GM23248 (cell line): ENCODE data around the gene TAF3.

Source experiments
- EZH2 ChIP-seq: fragments of 200-600 bp; sonication (generic); IDR thresholded peaks from 2 replicates; pipeline ENCODE4 v1.6.1; 2018; ENCODE audit warnings: antibody characterized with exemption, mild to moderate bottlenecking; ENCODE audit not compliant: insufficient read depth, poor library complexity, severe bottlenecking
- EZH2phosphoT487 ChIP-seq: fragments of 200-600 bp; sonication (generic); IDR thresholded peaks from 2 replicates; pipeline ENCODE4 v1.6.1; 2018; ENCODE audit warnings: antibody characterized with exemption, moderate library complexity, mild to moderate bottlenecking, low read depth; ENCODE audit not compliant: insufficient read depth

DNA sequence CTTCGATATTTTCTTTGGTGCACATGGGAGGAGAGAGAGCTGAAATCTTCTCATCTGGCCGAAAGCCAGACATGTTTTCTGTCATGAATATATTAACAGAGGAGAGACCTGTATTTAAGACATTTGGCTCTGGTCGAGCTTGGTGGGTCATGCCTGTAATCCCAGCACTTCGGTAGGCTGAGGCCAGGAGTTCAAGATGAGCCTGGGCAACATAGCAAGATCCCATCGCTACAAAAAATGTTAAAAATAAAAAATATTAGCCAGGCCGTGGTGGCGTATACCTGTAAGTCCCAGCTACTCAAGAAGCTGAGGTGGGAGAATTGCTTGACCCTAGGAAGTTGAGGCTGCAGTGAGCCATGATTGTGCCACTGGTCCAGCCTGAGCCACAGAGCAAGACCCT lies 214.3 kb downstream of the TAF3 start:
- TF ChIP-seq EZH2phosphoT487 (no peak), EZH2 (no peak)
